GM18519 (cell line): ENCODE data around the gene TBCD.

Experiments used
- ATAC-seq: cut with Tn5 transposase; IDR thresholded peaks from one replicate; pipeline ENCODE4 v1.9.1; 2021; ENCODE audit warnings: mild to moderate bottlenecking, moderate library complexity; ENCODE audit not compliant: unreplicated experiment, low FRiP score

TBCD gene

DNA sequence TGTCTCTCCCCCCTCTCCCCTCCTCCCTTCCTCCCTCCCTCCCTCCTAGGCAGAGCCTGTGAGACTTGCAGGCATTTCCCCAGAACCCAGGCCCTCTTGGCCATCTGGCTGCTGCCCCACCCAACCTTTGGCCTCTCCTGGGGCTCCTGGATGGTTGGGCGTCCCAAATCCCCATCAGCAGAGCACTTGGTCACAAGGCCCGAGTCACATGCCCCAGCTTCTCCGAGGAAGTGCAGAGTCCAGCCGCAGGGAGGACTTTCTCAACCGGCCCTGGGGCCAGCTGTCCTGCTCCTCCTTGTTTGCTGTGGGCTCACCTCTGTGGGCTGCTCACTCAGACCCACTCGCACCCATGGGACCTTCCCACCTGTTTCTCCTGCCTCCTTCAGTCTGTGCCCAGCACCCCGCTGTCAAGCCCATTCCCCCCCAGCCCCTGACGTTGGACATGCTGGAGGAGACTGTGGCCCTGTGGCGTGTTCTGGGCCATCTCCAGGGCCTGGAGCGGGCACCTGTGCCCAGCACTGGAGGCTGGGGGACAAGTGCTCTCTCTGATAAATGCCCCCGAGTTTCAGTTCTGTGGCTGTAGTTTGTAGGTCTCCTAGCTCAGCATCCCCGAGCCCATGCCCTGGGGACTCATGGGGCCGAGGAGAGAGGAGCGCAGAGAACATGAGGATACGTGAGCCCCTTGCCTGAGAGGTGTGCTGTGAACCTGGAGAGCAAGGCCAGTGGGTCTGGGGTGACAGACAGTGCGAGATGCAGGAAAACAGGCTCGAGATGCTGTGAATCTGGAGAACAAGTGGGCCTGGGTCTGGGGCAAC is 130.2 kb downstream of the TBCD start:
- no peak for ATAC-seq

DNA sequence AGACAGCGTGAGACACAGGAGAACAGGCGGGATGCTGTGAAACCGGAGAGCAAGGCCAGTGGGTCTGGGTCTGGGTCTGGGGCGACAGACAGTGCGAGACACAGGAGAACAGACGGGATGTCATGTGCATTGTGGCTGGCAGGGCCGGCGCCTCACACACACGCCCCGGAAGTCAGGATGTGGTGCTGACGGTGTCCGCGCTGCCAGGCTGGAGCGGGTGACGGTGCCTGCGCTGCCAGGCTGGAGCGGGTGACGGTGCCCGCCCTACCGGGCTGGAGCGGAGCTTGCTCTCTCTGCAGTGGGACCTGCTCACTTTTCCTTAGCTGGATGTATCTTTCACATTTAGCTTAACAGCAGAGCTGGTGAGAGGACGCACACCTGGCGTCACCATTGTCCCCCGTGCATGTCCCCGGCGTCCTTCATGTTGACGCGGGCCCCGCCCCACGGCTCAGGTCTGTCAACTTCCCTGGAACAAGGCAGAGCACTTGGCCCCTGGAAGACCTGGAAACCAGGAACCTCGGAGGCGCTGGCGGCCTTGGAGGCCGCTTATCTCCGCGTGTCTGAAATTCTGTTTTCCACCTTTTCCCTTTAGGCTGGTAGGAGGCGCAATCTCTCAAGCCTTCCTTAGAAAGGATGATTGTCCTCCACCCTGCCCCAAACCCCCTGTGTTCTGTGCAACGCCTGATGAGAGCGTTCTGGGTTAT is 131.0 kb downstream of the TBCD start:
- ATAC-seq, result no peak

DNA sequence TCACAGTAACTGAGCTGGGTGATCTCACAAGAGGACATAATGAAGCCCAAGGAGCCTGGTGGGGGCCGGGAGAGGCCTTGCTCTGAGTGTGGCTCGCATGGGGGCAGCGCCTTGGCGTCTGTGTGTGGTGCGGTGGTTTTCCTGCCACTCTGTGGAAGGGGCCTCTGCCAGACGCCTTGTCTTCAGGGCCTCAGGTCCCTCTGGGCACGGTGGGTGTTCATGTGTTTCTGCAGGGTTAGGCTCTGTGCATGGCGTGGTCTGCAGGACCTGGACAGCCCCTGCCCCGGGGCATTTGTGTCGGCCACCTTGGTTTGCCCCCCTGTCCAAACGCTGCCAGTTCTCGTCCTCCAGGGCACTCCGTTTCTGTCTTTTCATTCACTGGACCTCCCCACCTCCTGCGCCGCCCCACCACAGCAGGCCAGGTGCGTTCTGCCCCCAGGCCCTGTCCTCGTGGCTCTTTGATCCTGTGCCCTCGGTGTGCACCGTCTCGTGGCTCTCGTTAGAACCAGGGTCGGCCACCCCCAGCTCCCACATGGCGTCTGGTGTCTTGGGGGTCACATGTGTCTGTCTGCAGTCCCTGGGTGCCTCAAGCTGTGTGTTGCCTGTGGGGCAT is 131.7 kb downstream of the TBCD start:
- ATAC-seq, result no peak

DNA sequence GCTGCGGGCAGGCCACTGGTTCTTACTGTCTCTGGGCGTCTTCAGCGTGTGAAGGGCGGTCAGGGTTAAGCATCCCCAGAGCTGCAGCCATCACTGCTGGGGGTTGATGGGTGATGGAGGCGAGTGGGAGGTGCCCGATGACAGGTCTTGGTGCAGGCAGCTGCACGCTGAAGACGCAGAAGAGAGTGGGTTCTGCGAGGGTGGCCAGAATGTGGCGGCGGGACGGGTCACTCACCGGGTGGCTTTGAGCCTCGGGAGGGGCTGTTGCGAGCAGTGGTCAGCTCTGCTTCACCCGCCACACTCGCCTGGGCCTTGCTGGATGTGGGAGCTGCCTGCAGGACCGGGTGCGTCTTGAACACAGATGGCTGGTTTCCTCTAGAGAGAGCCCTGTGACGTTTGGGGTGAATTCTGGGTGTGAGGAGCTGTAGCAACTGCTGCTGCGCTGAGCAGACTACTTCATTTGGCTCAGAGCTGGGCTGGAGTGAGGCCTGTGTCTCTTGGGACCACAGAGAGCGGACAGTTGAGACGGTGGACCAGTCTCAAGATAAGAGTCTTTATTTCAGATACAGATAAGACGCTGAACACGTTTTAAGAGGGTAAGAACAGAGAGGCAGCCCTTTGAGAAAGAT is 132.6 kb downstream of the TBCD start:
- no peak for ATAC-seq

DNA sequence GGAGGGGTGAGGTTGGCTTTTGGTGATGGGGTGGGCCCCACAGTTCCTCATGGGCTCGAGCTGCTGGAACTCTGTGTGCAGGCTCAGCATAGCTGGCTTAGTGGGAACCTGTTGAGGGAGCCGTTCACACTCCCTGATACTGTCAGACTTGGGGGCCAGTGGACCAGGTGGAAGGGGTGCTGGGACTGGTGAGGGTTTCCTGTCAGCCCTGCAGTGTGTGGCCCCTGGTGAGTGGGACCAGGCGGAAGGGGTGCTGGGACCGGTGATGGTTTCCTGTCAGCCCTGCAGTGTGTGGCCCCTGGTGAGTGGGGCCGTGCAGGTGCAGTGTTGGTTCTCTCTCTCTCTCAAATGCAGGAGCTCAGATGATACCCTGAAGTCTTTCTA is 133.1 kb downstream of the TBCD start:
- no peak for ATAC-seq

DNA sequence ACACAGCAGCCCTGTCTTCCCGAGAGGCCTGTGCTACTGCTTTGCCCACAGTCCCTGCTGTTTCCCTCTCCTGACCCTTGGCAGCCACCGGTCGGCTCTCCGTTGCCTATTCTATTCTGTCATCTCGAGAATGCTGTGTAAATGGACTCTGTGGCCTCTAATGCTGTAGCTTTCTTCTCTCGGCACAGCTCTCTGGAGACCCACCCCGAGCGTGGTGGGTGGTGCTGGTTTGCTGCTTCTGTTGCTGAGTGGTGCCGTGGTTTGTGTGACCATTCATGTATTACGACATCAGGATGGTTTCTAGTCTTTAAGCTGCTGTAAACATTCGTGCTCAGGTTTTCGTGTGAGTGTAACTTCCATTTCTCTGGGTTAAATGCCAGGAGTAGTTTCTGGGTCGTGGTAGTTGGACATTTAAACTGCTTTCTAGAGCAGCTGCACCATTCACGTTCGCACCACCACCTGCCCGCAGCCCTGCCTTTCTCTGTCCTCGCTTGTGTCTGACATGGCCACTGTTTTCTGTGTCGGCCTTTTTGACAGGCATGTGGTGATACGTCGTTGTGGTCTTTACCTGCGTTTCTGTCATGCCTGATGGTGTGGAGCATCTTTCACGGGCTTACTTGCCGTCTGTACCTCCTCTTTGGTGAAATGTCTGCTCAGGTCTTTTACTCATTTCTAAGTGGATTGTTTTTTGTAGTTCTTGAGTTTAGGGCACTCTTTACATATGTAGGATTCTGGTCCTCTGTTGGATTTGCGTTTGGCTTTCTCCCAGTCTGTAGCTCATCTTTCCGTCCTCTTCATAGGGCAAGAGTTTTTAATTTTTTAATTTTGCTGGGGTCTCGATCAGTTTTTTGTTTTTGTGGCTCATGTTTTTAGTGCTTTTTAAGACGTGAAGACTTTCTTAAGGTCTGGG is 135.6 kb downstream of the TBCD start:
- no peak for ATAC-seq

DNA sequence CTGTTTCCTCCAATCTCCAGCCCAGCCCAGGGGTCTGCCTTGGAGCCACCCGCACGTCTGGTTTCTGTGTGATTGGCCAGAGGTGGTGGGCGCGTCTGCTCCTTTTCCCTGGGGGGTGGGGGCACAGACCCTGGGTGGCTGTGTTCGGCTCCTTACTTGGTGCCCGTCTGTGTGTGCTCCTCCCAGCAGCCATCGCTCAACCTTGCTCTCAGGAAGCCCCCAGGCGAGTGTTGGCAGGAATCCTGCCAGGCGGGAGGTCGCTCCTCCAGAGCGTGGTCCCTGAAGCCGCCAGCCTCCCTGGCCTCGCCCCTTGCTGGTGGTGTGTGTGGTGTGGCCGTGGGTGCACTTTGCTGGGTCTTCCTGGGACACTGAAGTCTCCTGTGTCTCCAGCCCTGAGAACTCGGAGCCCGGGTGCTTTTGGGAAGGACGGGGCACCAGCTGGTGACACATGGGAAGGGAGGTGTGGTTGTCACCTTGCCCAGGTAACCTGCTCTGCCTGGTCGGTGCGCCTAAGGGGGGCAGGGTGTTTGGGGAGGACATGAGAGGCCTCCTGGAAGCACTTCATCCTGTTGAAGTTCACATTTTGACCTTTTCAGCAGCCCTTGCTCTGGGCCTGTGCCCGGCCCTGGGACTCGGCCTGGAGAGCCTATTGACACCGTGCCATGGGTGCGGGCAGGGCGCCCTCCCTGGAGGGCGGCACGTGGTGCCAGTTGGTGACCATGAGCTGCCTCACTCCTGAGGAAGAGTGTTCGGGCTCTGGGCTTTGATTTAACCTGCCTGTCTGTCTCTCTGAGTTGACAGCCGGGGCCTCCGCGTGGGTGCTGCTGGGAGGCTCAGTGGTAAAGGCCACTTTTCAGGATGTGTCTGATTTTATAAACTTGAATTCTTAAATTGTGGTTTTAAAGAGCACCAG is 137.0 kb downstream of the TBCD start:
- no peak for ATAC-seq

DNA sequence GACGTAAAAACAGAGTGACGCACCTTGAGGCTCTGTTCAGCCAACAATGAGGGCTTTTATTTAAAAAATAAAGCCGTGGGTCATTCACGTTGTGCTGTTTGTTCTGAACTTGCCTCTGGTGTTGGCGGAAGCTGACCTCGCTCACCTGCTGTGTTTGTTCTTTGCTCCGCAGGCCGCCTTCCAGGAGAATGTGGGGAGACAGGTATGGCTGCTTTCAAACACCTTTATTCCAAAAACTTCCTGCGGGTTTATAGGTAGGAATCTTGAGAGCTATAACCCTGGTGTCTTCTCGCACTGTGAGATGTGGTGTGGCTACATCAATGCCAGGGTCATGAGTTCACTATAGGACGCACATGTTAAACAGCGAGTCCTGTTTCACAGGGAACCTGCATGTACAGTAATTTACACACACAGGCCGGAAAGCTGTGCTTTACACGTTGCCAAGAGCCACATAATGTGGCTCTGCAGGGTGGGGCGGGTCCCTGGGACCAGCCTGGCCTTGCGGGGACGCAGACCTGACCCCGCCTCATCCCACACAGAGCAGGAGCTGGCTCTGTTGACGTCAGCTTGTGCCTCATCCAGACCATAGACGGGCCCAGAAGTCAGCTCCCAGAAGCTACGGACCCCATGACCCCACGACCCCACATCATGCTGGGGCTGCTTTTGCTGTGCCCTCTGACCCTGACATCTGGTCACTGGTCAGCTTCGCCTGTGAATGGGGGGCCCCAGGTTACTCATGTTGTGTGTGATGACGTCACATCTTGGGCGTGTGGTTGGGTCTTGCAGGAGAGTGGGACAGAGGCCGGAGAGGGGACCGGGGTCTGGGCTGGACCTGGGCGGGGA is 137.9 kb downstream of the TBCD start:
- ATAC-seq, result no peak

DNA sequence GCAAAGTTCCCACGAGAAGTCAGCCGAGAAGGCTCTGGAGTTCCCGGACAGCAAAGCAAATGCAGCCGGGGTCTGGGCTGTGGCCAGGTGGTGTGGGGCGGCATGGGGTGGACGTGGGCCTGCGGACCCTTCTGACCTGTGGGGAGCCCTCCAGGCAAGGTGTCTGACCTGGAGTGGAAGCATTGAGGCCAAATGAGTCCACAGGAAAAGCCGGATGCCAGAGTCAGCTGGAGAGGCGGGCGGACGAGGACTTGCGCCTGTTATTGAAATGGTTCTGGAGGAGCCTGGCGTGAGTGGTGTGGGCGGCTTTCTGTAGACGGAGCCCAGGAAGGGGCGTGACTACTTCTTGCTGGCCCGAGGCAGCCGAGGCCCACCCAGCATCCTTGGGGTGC is 138.5 kb downstream of the TBCD start:
- ATAC-seq, result no peak

DNA sequence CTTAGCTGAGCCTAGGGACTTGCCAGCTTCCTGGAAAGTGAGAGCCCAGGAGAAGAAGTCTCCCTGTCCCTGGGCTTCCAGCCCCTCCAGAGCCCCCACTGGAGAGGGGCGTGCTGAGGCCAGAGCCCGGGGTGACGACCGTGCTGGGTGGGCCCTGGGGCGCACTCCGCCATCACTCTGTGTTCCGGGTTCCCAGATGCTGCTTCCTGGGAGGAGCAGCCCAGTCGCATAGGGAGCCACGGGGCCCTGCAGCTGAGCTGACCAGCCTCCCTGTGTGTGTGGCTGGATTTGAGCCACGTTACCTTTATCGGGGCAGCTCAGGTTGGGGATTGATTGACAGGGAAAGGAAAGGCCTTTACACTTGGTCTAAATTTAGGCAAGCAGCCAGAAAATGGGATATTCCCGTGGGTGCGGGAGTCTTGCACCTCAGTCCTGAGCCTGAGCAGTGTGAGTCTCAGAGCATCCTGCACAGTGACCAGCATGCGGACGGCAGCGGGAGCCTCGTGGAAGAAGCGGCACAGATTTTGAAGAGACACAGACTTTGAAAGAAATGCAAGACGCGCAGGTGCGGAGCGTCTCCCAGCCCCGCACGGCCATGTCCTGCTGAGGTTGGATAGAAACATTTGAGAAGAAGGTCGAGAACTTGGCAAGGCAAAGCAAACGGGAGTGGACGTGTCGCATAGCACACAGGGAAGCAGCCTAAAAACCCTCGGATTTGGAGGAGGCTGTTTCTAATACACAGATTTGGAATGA is 139.2 kb downstream of the TBCD start:
- no peak for ATAC-seq

DNA sequence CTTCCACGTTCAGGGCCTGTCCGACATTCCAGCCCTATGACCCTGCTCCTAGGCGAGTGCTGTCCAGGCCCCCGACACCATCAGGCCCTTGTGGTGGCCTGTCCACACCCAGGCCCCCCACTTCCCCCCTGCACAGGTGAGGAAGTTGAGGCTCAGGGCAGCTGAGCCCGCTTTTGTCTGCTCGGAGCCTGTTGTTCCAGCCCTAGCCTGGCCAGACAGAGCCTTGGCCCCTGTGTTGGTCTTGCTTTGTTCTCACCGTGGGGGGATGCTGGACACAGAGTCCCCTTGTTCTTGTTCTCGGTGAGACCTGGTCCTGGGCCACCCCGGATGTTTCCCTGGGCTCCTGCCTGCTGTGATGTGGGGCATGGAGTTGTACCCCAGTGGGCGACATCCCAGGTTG is 140.0 kb downstream of the TBCD start:
- ATAC-seq, result no peak

DNA sequence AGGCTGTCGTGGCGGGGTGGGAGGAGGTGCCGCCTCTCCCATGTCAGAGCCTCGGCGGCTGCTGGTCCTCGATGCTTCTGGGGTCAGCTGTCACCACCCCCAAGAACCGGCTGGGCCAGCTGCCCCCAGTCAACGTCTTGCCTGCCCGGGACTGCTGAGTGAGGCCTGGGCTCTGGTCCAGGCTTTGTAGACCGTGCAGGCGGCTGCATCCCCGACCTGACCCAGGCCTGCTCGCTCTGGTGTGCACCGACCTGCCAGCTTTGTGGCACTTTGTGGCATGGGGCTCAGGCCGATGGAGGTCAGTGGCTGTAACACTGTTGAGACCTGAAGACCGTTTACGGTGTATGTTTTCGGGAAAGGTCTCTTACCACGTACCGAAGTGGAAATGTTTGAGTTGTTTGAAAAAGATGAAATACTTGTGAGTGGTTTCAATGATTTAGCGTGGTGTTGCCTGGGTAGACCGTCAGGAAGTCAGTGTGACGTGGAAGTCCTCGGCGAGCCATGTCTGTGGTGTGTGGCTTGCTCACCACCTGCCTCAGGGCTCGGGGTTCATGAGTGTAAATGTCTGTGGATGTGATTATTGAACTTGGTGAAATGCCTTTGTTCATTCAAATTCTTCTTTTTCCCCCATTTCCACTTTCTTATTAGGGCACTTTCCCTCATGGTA is 141.2 kb downstream of the TBCD start:
- ATAC-seq, result no peak

DNA sequence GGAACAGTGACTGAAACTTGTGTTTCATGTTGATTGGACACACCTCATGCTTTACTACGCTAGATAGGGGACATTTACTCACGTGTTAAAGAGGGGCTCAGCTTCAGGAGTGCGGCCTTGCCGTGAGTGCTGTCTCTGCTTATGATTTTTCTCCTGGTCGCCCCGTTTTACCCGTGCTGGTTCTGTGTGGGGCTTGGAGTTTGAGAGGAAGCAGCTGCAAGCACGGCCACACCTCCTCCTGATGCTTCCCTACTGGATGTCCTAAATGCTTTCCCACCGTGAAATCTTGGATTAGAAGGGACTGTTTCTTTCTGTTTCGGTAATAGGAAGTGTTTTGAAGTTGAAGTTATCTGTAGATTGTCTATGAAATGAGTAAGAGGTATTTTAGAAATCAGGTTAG is 141.9 kb downstream of the TBCD start:
- ATAC-seq, result no peak

DNA sequence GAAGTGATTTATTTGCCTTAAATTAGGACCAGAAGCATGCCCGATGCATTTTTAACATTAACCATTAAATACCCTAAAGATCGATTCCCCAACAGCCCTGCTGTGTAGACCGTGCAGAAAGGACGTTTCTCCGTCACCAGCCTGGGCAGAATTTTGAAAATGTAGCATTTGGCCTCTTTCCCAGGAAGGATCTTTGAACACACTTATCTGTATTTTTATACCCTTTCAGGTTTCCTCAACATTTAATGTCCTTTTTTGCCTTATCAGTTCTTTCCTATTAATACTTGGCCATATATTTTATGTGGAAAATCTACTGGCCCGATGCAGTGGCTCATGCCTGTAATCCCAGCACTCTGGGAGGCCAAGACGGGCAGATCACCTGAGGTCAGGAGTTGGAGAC is 142.5 kb downstream of the TBCD start:
- no peak for ATAC-seq

DNA sequence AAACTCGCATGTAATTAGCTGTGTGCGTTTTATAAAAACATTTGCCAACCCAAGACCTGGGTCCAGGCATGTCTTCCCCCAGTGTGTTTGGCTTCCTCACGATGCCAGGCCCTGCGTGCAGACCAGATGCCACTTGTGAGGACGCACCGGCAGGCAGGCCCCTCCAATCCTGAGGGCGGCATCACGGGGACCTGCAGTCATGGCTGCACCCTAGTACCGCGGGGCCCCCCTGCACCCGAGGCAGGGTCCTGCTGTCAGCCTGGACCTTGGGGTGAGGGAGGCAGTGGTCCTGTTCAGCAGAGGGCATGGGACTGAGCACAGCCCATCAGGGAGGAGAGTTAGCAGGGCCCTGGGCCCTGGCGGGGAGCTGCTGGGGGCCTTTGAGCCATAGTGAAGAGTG is 143.2 kb downstream of the TBCD start:
- ATAC-seq, result no peak

DNA sequence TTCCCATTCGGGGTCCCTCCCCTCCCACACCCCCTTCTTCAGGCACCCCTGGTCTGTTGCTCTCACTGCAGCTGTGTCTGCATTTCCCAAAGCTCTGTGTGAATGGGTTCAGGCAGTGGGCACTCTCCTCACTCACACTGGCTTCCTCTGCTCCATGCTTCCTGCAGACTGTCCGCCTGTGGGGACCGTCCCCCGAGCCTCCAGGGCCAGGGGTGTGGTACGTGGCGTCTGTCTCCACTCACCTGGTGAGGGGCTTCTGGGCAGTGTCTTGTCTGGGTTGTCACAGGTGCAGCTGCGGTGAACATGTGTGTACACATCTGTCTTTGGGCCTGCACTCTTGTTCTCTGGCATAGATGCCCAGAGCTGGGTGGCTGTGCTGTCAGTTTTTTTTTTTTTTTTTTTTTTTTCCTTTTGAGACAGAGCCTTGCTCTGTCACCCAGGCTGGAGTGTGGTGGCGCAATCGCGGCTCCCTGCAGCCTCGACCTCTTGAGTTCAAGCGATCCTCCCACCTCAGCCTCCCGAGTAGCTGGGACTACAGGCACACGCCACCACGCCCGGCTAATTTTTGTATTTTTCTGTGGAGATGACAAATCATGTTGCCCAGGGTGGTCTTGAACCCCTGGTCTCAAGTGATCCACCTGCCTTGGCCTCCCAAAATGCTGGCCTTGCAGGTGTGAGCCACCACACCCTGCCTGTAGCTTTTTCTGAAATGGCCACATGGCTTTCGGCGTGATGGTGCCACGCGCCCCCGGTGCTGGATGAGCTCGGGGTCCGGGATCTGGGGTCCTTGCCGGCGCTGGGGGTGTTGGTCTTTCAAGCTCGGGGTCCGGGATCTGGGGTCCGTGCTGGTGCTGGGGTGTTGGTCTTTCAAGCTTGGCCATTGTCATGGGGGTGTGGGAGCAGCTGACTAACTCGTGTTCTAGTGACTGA is 144.5 kb downstream of the TBCD start:
- no peak for ATAC-seq
